ENCODE data around the gene PHTF2. TPM values are rescaled to one million over a fixed set of nuclear protein-coding genes. Genes with fewer than 3 reads are reported as not detected.

Gene PHTF2
- total and polyA plus RNA-seq, 2 donors (not counting 3 experiments of a cell fraction or from before 2014, with no cell fraction given): 13.3 to 21.4 TPM

GRCh38 chr7:77820967-77821366 lies 22.4 kb downstream of the PHTF2 start:
- no TSS peak for BruUV-seq (replicated peaks)
- no peak for TF ChIP-seq GATA2 (IDR thresholded peaks at IDR 0.05; ENCODE audit: insufficient read depth, insufficient read length, low read depth, low read length)
- no peak for TF ChIP-seq POLR2A (IDR thresholded peaks at IDR 0.05; ENCODE audit: low read depth, low read length)
- no peak for TF ChIP-seq MAX (IDR thresholded peaks at IDR 0.05; ENCODE audit: insufficient read depth, insufficient read length)
- no peak for TF ChIP-seq MYC (IDR thresholded peaks at IDR 0.05; ENCODE audit: low read depth, low read length)
- TF ChIP-seq FOS (IDR thresholded peaks at IDR 0.05; ENCODE audit: borderline replicate concordance, insufficient read depth, low read length): no peak
- TF ChIP-seq JUN (IDR thresholded peaks at IDR 0.05; ENCODE audit: borderline replicate concordance, insufficient read depth, insufficient read length, low read depth): no peak
- TF ChIP-seq CTCF (IDR thresholded peaks at IDR 0.05; ENCODE audit: extremely low read depth in 1 of 2, insufficient read depth in 1 of 2, low read depth in 1 of 2, low read length in 2 of 2): no peak
- no peak for TF ChIP-seq EZH2 (IDR thresholded peaks at IDR 0.05; ENCODE audit: borderline replicate concordance, low read depth, low read length, severe bottlenecking)
- no peak for TF ChIP-seq POLR2AphosphoS5 (IDR thresholded peaks at IDR 0.05; ENCODE audit: insufficient read depth, low read depth, low read length)
- Histone ChIP-seq H3K79me2 (ENCODE audit: control insufficient read depth, insufficient read depth, low read length) (peaks cover 15% of the 10 kb centered on the region), H3K4me2 (ENCODE audit: insufficient read depth, low read length) (no peak overlapping the region), H2AFZ (ENCODE audit: low read depth, low read length) (no peak overlapping the region), H3K36me3 (ENCODE audit: control insufficient read depth in 2 of 2, extremely low read depth in 1 of 2, insufficient read depth in 2 of 2, low read length in 2 of 2) (no peaks in the 10 kb centered on the region), H3K27ac (ENCODE audit: insufficient read depth, low read depth, low read length) (no peak overlapping the region), H3K27me3 (ENCODE audit: control insufficient read depth in 2 of 2, insufficient read depth in 2 of 2, low read length in 2 of 2) (no peaks in the 10 kb centered on the region), H3K4me1 (ENCODE audit: control insufficient read depth, extremely low read depth, insufficient read depth, low read length) (no peaks in the 10 kb centered on the region), H3K9me1 (replicated peaks; ENCODE audit: control insufficient read depth, extremely low read depth, insufficient read depth, low read length) (no peaks in the 10 kb centered on the region), H4K20me1 (replicated peaks; ENCODE audit: control insufficient read depth, extremely low read depth, insufficient read depth, low read length) (no peaks in the 10 kb centered on the region), H3K9ac (replicated peaks; ENCODE audit: extremely low read depth, insufficient read depth, low read length) (no peak overlapping the region), H3K9me3 (replicated peaks; ENCODE audit: control insufficient read depth, insufficient read depth, low read length) (peaks cover 2% of the 10 kb centered on the region), H3K4me3 (replicated peaks in 1 of 3; ENCODE audit: insufficient read depth in 1 of 3, low read depth in 1 of 3, low read length in 3 of 3) (no peak overlapping the region)
- ChIA-PET CTCF (no interaction called here), POLR2A (no interaction called here)
- DNase-seq (ENCODE audit: low read depth, low spot score): no peak
- FAIRE-seq: no peak
- intact Hi-C loops (cut with micrococcal nuclease) (no loop called here), dilution Hi-C loops (cut with MboI; ENCODE audit: extremely low pct_ligation_motif_present, low sequenced_read_pairs) (no loop called here)
